Mammary epithelial cell (primary cell): ENCODE data around the gene RTN1.

Experiments
- EZH2 ChIP-seq: IDR thresholded peaks from 2 replicates; pipeline ENCODE4 v1.6.1; 2012; ENCODE audit warnings: low read length, inconsistent platforms, borderline replicate concordance
- TF ChIP-seq, protein P1 (sequence below), 2 donors: IDR thresholded peaks in 1 of 2; conservative IDR thresholded peaks in 1 of 2; 2 replicates each; pipeline ENCODE4 v1.5.1; 2011 to 2012; ENCODE audit warnings: inconsistent platforms in 2 of 2, low read length in 2 of 2, mild to moderate bottlenecking in 2 of 2, control low read depth in 1 of 2, low read depth in 1 of 2; ENCODE audit not compliant: insufficient read depth in 1 of 2; ENCODE audit errors: extremely low read depth in 1 of 2

DNA sequence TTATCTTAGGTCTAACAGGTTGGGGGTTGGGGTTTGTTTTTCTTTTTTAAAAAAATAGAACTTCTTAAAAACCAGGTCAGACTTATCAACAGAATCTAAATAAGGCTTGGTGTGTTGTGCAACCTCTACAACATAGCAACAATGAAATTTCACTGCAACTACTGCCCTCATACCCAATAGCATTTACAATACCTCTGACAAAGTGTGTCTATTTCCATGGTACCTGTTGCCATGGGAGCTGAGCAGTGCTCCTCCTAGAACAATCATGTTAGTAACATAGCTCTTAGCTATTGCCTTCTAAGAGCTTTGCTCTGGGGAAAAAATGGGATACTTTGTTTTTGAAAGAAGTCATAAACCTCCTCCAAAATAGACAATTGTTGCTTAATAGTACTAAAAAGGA, 190.7 kb downstream of the RTN1 start:
- TF ChIP-seq, protein P1, sequence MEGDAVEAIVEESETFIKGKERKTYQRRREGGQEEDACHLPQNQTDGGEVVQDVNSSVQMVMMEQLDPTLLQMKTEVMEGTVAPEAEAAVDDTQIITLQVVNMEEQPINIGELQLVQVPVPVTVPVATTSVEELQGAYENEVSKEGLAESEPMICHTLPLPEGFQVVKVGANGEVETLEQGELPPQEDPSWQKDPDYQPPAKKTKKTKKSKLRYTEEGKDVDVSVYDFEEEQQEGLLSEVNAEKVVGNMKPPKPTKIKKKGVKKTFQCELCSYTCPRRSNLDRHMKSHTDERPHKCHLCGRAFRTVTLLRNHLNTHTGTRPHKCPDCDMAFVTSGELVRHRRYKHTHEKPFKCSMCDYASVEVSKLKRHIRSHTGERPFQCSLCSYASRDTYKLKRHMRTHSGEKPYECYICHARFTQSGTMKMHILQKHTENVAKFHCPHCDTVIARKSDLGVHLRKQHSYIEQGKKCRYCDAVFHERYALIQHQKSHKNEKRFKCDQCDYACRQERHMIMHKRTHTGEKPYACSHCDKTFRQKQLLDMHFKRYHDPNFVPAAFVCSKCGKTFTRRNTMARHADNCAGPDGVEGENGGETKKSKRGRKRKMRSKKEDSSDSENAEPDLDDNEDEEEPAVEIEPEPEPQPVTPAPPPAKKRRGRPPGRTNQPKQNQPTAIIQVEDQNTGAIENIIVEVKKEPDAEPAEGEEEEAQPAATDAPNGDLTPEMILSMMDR (conservative IDR thresholded peaks at IDR 0.05 in 1 of 2, IDR thresholded peaks at IDR 0.05 in 1 of 2; ENCODE audit: extremely low read depth in 1 of 2, insufficient read depth in 1 of 2, low read depth in 1 of 2, low read length in 2 of 2) = no peak
- no peak for TF ChIP-seq EZH2
